Left renal cortex interstitium (tissue), 4 donors: ENCODE measurements around the gene KIF5C. TPM values are rescaled to one million over a fixed set of nuclear protein-coding genes. Genes with fewer than 3 reads are reported as not detected.

Experiments
- DNase-seq, 4 donors: peaks; one replicate each; pipeline ENCODE4 v3.0.0-alpha.2; 2013; ENCODE audit warnings: low read depth in 4 of 4, low spot score in 2 of 4, missing footprints in 1 of 4
- polyA plus RNA-seq, 4 donors: library from polyadenylated mRNA; unstranded; fragments of 120-200 nt; gene quantifications; one replicate each; pipeline ENCODE4 v1.2.1, GENCODE V29; 2013; ENCODE audit not compliant: insufficient read length in 4 of 4

Gene KIF5C
- polyA plus RNA-seq, 4 donors, result 3.8 to 5.7 (median 4.0) TPM

DNA sequence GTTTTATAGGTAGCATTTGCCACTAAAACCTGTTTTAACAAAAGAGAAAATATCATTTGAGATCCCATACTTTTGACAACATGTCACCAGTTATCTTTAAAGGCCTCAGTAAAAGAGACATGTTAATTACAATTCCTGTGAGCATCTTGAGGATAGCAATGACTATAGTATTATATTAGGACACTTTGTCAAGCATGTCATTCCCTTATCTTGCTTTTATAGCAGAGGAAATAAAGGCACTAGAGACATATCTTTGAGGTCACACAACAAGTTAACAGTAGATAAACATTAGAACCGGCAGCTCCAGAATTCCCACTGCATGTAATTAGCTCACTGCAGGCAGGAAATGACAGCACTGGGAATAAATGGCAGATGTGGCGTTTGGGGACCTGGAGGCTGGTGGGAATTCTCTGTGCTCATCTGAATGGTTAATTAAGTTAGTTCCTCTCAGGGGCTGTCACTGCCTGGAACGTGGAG lies 189.4 kb downstream of the KIF5C start:
- no peak for DNase-seq

DNA sequence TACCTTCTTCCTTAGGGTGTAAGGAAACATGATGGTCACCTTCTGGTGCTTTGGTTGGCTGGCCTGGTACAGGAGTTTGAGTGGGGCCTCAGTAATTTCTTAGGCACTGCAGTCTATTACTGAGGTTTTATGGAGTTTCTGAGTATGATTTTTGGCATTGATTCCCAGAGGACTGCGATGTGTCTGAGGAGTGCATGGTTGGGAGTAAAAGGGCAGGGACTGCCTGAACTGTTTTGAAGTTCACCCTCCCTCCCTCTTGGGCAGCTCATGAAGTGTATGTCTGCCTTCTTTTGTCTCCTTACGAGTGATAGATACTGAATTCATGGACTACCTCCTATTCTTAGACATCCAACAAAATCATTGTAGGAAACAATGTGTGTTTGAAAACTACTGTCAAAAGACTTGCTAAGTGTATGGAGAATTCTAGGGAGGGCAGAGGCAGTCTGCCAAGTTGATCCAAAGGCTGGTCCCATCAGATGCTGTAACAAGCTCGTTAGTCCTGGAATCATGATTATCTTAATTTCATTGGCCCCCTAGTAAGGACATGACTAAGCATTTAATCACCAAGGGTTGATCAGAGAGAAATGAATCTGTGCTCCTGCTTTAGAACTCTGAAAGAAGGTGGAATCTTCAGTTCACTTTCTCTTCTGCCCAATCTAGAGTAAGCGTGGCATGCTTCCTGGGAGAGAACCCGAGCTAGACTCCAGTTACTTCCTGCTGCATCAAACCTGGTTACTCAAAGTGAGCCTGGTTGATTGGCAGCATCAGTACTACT lies 190.0 kb downstream of the KIF5C start:
- no peak for DNase-seq

GRCh38 chr2:149068225-149068995 lies 193.4 kb downstream of the KIF5C start:
- no peak for DNase-seq

DNA sequence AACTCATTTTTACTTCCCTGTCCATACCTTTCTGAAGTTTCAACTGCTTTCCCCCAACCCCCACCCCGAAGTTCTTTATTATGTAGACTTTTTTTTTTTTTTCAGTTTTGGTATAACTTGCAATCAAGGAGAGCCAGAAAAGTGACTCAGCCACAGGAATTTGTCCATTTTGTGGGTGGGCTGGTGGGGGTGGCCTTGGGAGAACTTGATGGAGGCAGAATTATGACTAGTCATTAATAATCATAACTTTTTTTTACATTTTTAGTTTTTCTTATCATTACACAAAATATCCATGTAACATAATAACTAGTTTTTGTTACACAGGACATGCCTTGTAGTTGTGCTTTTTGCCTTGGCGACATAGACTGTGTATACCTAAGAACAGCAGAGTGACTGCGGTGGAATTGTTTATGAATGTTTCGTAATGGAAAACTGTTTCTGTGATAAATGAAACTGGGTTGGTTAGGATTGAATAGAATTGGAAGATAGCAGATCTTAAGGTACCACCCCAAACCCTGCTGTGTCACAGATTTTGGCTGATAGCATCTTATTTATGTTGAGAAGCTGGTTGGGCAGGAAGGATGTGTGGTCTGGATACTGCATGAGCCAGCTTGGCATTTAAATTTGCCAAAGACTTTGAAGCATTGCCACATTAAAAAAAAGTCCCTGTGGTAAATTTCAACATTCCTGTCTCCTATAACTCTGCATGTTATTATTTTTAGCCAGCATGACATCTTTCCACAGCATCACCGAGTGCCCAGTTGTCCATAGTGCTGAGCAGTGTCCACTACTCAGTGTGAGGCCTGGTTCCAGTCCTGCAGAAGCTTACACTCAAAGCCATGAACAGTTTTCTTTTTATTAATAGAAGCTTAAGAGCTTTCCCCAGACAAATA lies 194.2 kb downstream of the KIF5C start:
- DNase-seq, result no peak

- DNase-seq, result no peak
Observed at GRCh38 chr2:149070681-149071320, 195.8 kb downstream of the KIF5C start.

DNA sequence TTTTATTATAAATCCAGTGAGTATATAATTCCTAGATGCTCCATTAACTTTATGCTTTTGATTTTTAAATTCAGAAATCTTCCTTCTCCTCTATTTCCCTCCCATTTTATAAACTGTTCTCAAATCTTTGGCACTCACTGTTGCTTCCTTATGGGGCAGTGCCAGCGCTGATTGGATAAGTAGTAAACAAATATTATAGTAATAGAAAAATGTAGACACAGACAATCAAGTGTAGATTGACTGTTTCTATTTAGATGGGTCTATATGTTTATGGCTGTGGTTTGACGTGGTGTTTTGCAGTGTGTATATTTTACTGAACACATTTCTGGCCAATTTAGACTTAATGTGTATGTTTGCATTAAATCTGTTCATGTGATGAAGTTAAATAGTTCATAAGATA lies 200.1 kb downstream of the KIF5C start:
- DNase-seq, result no peak

- no peak for DNase-seq
Observed at GRCh38 chr2:149075853-149076252, 200.8 kb downstream of the KIF5C start.

Other genes starting within 250 kb of the KIF5C start
- 10 to 100 TPM; 43.9 to 51.4 (median 47.1) TPM for gene EPC2, start 230.5 kb upstream of the KIF5C start, polyA plus RNA-seq
- gene LYPD6B, start 163.5 kb downstream of the KIF5C start, polyA plus RNA-seq, result 10 to 100 TPM; 23.6 to 33.1 (median 31.7) TPM